Nephron progenitor cell (in vitro differentiated cells): ENCODE measurements around the gene ENPP3.

ENCODE experiments used
- DNase-seq: peaks from one replicate; pipeline ENCODE4 v3.0.0; 2021
- H3K27ac Mint-ChIP-seq: 2 replicates; pipeline ENCODE4 v1.8.0; 2021; ENCODE audit warnings: mild to moderate bottlenecking, moderate library complexity, mixed read lengths
- H3K27me3 Mint-ChIP-seq: 2 replicates; pipeline ENCODE4 v1.8.0; 2021; ENCODE audit warnings: mild to moderate bottlenecking, low read depth, mixed read lengths; ENCODE audit not compliant: poor library complexity
- H3K36me3 Mint-ChIP-seq: 2 replicates; pipeline ENCODE4 v1.8.0; 2021; ENCODE audit warnings: low read depth, mixed read lengths
- H3K4me1 Mint-ChIP-seq: 2 replicates; pipeline ENCODE4 v1.8.0; 2021; ENCODE audit warnings: mixed read lengths
- H3K4me3 Mint-ChIP-seq: 2 replicates; pipeline ENCODE4 v1.8.0; 2021; ENCODE audit warnings: mild to moderate bottlenecking, moderate library complexity, mixed read lengths
- H3K9me3 Mint-ChIP-seq: 2 replicates; pipeline ENCODE4 v1.8.0; 2021; ENCODE audit warnings: mild to moderate bottlenecking, moderate library complexity, mixed read lengths
- TF ChIP-seq, protein P1 (sequence below): fragments of 200-600 bp; sonication (generic); IDR thresholded peaks from 2 replicates; pipeline ENCODE4 v1.5.0; 2021; ENCODE audit warnings: antibody characterized with exemption

The ENPP3 gene

DNA sequence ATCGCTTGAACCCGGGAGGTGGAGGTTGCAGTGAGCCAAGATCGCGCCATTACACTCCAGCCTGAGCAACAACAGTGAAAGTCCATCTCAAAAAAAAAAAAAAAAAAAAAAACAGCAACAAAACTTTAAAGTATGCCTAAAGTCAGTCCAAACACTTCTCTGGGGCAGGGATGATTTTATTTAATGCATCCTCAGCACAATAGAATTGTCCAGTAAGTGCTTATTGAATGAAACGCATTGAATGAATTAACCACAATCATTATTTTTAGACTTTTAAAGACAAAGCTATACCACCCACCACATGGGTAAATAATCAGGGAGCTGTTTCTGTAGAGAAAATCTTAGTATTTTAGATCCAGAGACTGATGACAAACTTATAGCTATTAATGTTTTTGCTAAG is 90.4 kb downstream of the ENPP3 start:
- H3K27ac Mint-ChIP-seq, result no peak overlapping the region
- DNase-seq, result no peak
- H3K9me3 Mint-ChIP-seq, result peaks cover 10% of the 10 kb centered on the region
- no peaks in the 10 kb centered on the region for H3K27me3 Mint-ChIP-seq
- H3K4me1 Mint-ChIP-seq, result peaks cover 4% of the 10 kb centered on the region
- H3K36me3 Mint-ChIP-seq, result peaks cover 4% of the 10 kb centered on the region
- TF ChIP-seq, protein P1, sequence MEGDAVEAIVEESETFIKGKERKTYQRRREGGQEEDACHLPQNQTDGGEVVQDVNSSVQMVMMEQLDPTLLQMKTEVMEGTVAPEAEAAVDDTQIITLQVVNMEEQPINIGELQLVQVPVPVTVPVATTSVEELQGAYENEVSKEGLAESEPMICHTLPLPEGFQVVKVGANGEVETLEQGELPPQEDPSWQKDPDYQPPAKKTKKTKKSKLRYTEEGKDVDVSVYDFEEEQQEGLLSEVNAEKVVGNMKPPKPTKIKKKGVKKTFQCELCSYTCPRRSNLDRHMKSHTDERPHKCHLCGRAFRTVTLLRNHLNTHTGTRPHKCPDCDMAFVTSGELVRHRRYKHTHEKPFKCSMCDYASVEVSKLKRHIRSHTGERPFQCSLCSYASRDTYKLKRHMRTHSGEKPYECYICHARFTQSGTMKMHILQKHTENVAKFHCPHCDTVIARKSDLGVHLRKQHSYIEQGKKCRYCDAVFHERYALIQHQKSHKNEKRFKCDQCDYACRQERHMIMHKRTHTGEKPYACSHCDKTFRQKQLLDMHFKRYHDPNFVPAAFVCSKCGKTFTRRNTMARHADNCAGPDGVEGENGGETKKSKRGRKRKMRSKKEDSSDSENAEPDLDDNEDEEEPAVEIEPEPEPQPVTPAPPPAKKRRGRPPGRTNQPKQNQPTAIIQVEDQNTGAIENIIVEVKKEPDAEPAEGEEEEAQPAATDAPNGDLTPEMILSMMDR, result no peak
- no peak overlapping the region for H3K4me3 Mint-ChIP-seq

DNA sequence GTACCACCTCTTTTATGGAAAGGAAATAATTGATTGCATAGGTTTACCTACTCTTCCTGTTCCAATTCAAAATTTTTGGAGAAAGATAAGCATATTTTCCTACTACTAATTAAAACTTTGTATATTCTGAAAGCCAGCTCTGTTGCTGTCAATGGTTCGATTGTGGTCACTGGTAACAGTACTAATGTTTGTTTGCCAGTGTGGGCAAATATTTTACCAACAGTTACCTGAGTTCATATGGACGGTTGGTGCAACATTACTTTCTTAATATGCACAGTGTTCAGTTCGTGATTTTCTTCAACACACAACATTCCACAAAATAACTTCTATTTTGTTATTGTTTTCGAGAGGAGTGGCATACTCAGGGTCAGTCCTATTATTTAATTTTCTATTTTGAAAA is 90.8 kb downstream of the ENPP3 start:
- TF ChIP-seq, protein P1, result no peak
- Mint-ChIP-seq H3K27me3 (no peaks in the 10 kb centered on the region), H3K36me3 (peaks cover 4% of the 10 kb centered on the region), H3K27ac (no peak overlapping the region), H3K9me3 (peaks cover 10% of the 10 kb centered on the region), H3K4me3 (no peak overlapping the region), H3K4me1 (peaks cover under 1% of the 10 kb centered on the region)
- DNase-seq, result no peak

DNA sequence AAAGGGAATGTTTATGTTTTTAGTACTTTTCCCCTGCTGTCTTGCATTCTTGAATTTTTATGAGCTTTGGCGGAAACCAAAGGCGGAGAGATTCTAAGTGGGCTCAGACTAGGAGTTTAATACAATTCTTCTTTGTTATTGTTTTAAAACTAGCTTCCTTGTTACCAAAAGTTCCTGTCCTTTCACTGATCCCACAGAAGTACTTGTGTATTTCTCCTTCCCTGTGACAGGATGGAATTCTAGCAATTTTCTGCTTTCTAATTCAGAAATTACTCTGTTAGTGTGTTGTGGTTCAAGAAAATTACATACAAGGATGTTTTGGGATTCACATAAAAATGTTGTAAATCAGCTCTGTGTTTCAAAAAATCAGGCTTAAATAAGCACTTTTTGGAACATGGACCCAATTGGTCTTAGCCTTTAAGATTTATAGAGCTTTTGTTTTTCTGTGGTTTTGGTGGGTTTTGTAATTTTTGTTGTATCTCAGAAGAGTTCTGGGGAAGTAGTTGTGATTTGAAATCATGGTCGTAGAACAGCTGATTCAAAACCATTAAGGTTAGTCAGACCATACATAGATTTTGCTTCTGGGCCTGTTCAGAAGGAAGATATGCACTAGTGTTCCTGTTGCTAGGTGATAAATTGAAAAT is 91.3 kb downstream of the ENPP3 start:
- Mint-ChIP-seq H3K4me3 (no peak overlapping the region), H3K36me3 (peaks cover 4% of the 10 kb centered on the region), H3K27me3 (no peaks in the 10 kb centered on the region), H3K27ac (no peak overlapping the region), H3K9me3 (peaks cover 10% of the 10 kb centered on the region), H3K4me1 (no peaks in the 10 kb centered on the region)
- TF ChIP-seq, protein P1, result no peak
- DNase-seq, result no peak

DNA sequence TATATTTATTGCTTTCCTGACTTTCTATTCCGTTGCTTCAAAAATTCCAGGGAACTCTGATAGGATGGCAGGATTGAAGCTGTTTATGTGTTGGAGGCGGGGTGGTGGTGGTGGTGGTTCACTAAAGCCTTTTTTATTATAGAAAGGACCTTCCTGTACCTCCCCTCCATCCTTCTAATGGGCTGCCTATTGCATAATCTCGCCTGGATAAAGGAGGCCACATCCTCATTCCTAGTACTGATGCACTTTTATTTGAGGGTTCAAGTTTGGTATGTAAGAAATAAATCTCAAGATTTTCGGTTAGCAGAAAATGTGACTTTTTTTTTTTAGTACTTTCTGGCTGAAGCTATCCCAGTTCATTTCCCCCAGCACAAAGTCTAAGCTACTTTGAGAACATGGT is 92.4 kb downstream of the ENPP3 start:
- H3K36me3 Mint-ChIP-seq, result peaks cover 4% of the 10 kb centered on the region
- TF ChIP-seq, protein P1, result no peak
- H3K4me1 Mint-ChIP-seq, result no peaks in the 10 kb centered on the region
- H3K9me3 Mint-ChIP-seq, result peaks cover 10% of the 10 kb centered on the region
- no peak overlapping the region for H3K27ac Mint-ChIP-seq
- DNase-seq, result no peak
- H3K4me3 Mint-ChIP-seq, result no peak overlapping the region
- no peaks in the 10 kb centered on the region for H3K27me3 Mint-ChIP-seq

DNA sequence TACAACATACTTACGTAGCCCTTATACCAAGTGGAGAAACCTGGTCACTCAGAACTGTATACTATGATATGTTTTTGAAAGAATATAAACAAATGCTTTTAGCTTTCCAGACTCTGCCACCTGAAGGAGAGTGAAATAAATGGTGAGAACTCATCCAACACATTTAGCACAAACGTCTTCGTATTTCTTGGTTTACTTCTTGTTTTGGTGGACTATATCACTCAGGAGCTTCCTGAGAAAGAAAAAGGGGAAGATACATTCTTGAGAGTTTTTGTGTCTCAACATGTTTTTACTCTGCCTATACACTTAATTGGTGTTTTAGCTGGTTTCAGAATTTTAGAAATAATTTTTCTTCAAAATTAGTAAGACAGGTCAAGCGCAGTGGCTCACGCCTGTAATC is 93.2 kb downstream of the ENPP3 start:
- peaks cover 10% of the 10 kb centered on the region for H3K9me3 Mint-ChIP-seq
- no peaks in the 10 kb centered on the region for H3K27me3 Mint-ChIP-seq
- TF ChIP-seq, protein P1, result no peak
- peaks cover 4% of the 10 kb centered on the region for H3K36me3 Mint-ChIP-seq
- DNase-seq, result no peak
- H3K4me1 Mint-ChIP-seq, result no peaks in the 10 kb centered on the region
- H3K4me3 Mint-ChIP-seq, result no peak overlapping the region
- no peak overlapping the region for H3K27ac Mint-ChIP-seq

DNA sequence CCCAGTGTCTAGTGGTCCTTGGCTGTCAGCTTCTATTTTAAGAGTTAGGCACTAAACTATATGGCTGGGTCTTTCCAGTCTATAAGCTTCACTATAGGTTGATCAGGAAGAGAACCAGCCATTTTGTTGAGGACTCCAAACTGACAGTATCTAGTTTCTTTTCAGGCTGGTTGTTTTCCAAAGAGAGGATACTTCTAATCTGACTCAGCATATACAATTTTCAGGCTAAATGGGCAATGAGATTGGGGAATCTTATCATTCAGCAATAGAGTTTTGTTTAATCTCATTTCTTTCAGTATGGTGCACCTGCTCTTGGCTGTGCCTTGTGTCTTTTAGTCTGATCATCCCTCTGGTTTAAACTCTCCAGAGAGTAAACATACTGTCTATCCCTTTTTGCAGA is 94.1 kb downstream of the ENPP3 start:
- H3K4me3 Mint-ChIP-seq, result no peak overlapping the region
- TF ChIP-seq, protein P1, result no peak
- H3K36me3 Mint-ChIP-seq, result peaks cover 4% of the 10 kb centered on the region
- no peak overlapping the region for H3K27ac Mint-ChIP-seq
- peaks cover 5% of the 10 kb centered on the region for H3K4me1 Mint-ChIP-seq
- peaks cover 6% of the 10 kb centered on the region for H3K9me3 Mint-ChIP-seq
- H3K27me3 Mint-ChIP-seq, result no peaks in the 10 kb centered on the region
- DNase-seq, result no peak
